ENCODE data around the gene POP4. TPM values are rescaled to one million over a fixed set of nuclear protein-coding genes. Genes with fewer than 3 reads are reported as not detected.
A peak's percentile ranks its signal among the peaks of the same experiment; 100 is the strongest.

Gene POP4
- total and polyA plus RNA-seq, 2 of the 13 experiments (the other 11 are each of a cell fraction or from before 2014, with no cell fraction given) = 32.2 to 84.0 TPM

DNA sequence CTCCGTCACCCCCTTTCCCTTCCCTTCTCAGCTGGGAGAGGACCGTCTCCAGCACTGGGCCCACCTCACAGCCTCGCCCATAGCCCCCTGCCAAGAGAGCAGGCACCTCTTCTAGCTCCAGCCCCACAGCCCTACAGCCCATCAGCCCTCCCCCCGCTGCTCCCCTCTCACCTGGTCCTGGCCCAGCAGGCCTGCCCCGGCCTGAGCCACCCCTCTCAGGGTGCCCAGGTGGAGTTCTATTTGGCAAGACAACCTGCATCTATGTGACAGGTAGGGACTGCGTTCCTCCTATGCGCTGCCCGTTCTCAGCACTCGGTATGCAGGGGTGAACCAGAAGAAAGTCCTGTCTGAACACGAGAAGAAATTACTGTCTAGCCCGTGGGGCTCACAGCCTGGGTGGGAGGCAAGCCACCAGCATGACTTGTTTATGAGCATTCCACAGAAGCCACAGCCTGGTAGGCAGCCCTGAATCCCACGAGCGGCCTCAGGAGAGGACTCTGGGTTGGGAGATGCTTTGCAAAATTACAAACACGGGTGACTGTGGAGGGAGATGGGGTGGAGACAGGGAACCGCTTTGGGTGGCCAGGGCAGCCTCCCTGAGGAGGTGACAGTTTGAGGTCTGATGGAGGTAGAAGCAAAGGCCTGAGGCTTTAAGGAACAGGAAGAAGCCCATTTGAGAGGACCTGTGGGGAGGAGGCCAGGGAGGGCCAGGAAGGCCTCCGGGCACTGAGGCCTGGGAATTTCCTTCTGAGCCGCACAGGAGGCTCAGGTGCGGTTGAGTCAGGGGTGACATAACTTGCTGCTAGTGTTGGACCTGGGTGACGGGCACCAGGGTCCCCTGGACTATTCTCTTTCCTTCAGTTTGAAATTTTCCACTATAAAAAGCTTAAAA lies 58.0 kb downstream of the POP4 start:
- 43% methylated on average over 15 of the region's 19 CpGs for WGBS (ENCODE audit: low lambda C conversion rate)
- peaks cover 51% of the 10 kb centered on the region for H3K4me1 ChIP-seq (ENCODE audit: insufficient read depth, low read length)
- no TSS peak for BruUV-seq (replicated peaks)
- FAIRE-seq (no peak), ATAC-seq (no peak), DNase-seq (ENCODE audit: low spot score) (no peak)
- peaks cover 2% of the 10 kb centered on the region; the same call in 1 of the 2 replicates for H4K20me1 ChIP-seq (ENCODE audit: insufficient read depth, low read length)
- CTCF ChIA-PET (ENCODE audit: low intra/inter-chr PET ratio, low total read pairs) = no interaction called here
- intact Hi-C loops (cut with micrococcal nuclease; ENCODE audit: unreplicated experiment) (loop anchor here (2.0 kb wide), 1 partner anchor 53 kb away; no protein-coding TSS in a partner anchor), in situ Hi-C loops (cut with HindIII; ENCODE audit: extremely low pct_ligation_motif_present, low pct_unique_long_range_greater_than_20kb) (no loop called here)
- TF ChIP-seq ZFY (CRISPR knock-in tag; IDR thresholded peaks at IDR 0.05) = 0 out of 2 replicates have a peak, but pooled peaks have one; percentile 16
- TF ChIP-seq MTA3 (CRISPR knock-in tag; IDR thresholded peaks at IDR 0.05) = no peak
- H3K9ac ChIP-seq (ENCODE audit: insufficient read depth, low read depth, low read length) = no peak overlapping the region
- peak overlapping the region; percentile 91 for H3K4me2 ChIP-seq (ENCODE audit: low read depth, low read length)
- H3K79me2 ChIP-seq (ENCODE audit: insufficient read depth, low read length) = no peaks in the 10 kb centered on the region
- POLR2A ChIA-PET = interaction anchor here (1.4 to 4.1 kb wide), 2 partner anchors 52 to 58 kb away, joined by 7 to 32 read pairs; partner anchors contain the start of gene POP4
- H3K27ac ChIP-seq (ENCODE audit: extremely low read length, insufficient read depth, low read length) = no peak overlapping the region
- H3K9me3 ChIP-seq (ENCODE audit: low read length) = no peaks in the 10 kb centered on the region
- H3K27me3 ChIP-seq (ENCODE audit: control insufficient read depth in 1 of 2, insufficient read depth in 2 of 2, low read length in 2 of 2) = peaks cover 10 to 20% of the 10 kb centered on the region in 2 experiments; a peak in 4 of 5 replicates
- H3K36me3 ChIP-seq (replicated peaks in 1 of 2; ENCODE audit: control insufficient read depth in 1 of 2, insufficient read depth in 2 of 2, low read length in 2 of 2) = no peaks in the 10 kb centered on the region
- H2AFZ ChIP-seq (ENCODE audit: low read length) = no peak overlapping the region
- peak overlapping the region in 1 of 3 experiments; percentile 90; a peak in 2 of 6 replicates for H3K4me3 ChIP-seq (replicated peaks in 1 of 3; ENCODE audit: insufficient read depth in 1 of 3, low read depth in 2 of 3, low read length in 3 of 3)

DNA sequence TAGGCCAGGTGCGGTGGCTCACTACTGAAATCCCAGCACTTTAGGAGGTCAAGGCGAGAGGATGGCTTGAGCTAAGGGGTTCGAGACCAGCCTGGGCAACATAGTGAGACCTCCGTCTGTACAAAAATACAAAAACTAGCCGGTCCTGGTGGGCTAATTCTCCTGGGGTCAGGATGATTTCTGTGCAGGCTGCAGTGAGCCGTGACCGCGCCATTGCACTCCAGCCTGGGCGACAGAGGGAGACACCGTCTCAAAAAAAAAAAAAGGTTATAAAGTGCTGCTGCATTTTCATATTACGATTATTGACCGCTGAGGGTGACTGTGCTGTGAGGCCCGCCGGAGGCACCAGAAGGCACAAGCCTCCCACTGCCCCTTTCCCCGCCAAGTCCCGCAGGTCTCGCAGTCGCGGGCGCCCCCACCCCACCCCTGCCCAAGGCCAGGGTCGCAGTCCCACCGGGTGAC lies 58.7 kb downstream of the POP4 start:
- Histone ChIP-seq H3K79me2 (ENCODE audit: insufficient read depth, low read length) (no peaks in the 10 kb centered on the region), H3K27me3 (ENCODE audit: control insufficient read depth in 1 of 2, insufficient read depth in 2 of 2, low read length in 2 of 2) (peaks cover 10 to 20% of the 10 kb centered on the region in 2 experiments; a peak in 4 of 5 replicates), H4K20me1 (ENCODE audit: insufficient read depth, low read length) (peaks cover 5% of the 10 kb centered on the region; the same call in 1 of the 2 replicates), H3K4me2 (ENCODE audit: low read depth, low read length) (peak overlapping the region; percentile 91), H3K36me3 (replicated peaks in 1 of 2; ENCODE audit: control insufficient read depth in 1 of 2, insufficient read depth in 2 of 2, low read length in 2 of 2) (no peaks in the 10 kb centered on the region), H3K9ac (ENCODE audit: insufficient read depth, low read depth, low read length) (0 out of 2 replicates have a peak overlapping the region, but pooled peaks have one; percentile 33), H3K27ac (ENCODE audit: extremely low read length, insufficient read depth, low read length) (no peak overlapping the region), H3K9me3 (ENCODE audit: low read length) (no peaks in the 10 kb centered on the region), H3K4me1 (ENCODE audit: insufficient read depth, low read length) (peaks cover 54% of the 10 kb centered on the region), H3K4me3 (replicated peaks in 1 of 3; ENCODE audit: insufficient read depth in 1 of 3, low read depth in 2 of 3, low read length in 3 of 3) (peak overlapping the region; percentile 59 to 90 (median 68); a peak in 5 of 6 replicates), H2AFZ (ENCODE audit: low read length) (no peak overlapping the region)
- BruUV-seq (replicated peaks) = no TSS peak
- in situ Hi-C loops (cut with HindIII; ENCODE audit: extremely low pct_ligation_motif_present, low pct_unique_long_range_greater_than_20kb) (no loop called here), intact Hi-C loops (cut with micrococcal nuclease; ENCODE audit: unreplicated experiment) (loop anchor here (2.0 kb wide), 1 partner anchor 54 kb away; no protein-coding TSS in a partner anchor)
- ATAC-seq (peak; percentile 20), FAIRE-seq (no peak), DNase-seq (ENCODE audit: low spot score) (no peak)
- CTCF ChIA-PET (ENCODE audit: low intra/inter-chr PET ratio, low total read pairs) = no interaction called here
- POLR2A ChIA-PET = interaction anchor here (1.2 to 4.1 kb wide), 3 partner anchors 50 to 59 kb away, joined by 4 to 32 read pairs (median 7); partner anchors contain the start of genes C19orf12 and POP4
- 21% methylated on average over 14 of the region's 22 CpGs for WGBS (ENCODE audit: low lambda C conversion rate)
- TF ChIP-seq AKAP8 (CRISPR knock-in tag; IDR thresholded peaks at IDR 0.05) (no peak), MTF1 (CRISPR knock-in tag; IDR thresholded peaks at IDR 0.05) (no peak), NONO (IDR thresholded peaks at IDR 0.05) (no peak), NONO (CRISPR knock-in tag; conservative IDR thresholded peaks at IDR 0.05) (0 out of 2 replicates have a peak, but pooled peaks have one; percentile 2), ZNF678 (CRISPR knock-in tag; IDR thresholded peaks at IDR 0.05) (no peak), ZBTB7B (CRISPR knock-in tag; IDR thresholded peaks at IDR 0.05) (0 out of 2 replicates have a peak, but pooled peaks have one; percentile 1)
- TF ChIP-seq, protein P1, sequence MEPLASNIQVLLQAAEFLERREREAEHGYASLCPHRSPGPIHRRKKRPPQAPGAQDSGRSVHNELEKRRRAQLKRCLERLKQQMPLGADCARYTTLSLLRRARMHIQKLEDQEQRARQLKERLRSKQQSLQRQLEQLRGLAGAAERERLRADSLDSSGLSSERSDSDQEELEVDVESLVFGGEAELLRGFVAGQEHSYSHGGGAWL (CRISPR knock-in tag; IDR thresholded peaks at IDR 0.05) = 0 out of 2 replicates have a peak, but pooled peaks have one; percentile 17
- TF ChIP-seq, protein P2, sequence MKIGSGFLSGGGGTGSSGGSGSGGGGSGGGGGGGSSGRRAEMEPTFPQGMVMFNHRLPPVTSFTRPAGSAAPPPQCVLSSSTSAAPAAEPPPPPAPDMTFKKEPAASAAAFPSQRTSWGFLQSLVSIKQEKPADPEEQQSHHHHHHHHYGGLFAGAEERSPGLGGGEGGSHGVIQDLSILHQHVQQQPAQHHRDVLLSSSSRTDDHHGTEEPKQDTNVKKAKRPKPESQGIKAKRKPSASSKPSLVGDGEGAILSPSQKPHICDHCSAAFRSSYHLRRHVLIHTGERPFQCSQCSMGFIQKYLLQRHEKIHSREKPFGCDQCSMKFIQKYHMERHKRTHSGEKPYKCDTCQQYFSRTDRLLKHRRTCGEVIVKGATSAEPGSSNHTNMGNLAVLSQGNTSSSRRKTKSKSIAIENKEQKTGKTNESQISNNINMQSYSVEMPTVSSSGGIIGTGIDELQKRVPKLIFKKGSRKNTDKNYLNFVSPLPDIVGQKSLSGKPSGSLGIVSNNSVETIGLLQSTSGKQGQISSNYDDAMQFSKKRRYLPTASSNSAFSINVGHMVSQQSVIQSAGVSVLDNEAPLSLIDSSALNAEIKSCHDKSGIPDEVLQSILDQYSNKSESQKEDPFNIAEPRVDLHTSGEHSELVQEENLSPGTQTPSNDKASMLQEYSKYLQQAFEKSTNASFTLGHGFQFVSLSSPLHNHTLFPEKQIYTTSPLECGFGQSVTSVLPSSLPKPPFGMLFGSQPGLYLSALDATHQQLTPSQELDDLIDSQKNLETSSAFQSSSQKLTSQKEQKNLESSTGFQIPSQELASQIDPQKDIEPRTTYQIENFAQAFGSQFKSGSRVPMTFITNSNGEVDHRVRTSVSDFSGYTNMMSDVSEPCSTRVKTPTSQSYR (CRISPR knock-in tag; IDR thresholded peaks at IDR 0.05; ENCODE audit: borderline replicate concordance) = no peak
- TF ChIP-seq, protein P3, sequence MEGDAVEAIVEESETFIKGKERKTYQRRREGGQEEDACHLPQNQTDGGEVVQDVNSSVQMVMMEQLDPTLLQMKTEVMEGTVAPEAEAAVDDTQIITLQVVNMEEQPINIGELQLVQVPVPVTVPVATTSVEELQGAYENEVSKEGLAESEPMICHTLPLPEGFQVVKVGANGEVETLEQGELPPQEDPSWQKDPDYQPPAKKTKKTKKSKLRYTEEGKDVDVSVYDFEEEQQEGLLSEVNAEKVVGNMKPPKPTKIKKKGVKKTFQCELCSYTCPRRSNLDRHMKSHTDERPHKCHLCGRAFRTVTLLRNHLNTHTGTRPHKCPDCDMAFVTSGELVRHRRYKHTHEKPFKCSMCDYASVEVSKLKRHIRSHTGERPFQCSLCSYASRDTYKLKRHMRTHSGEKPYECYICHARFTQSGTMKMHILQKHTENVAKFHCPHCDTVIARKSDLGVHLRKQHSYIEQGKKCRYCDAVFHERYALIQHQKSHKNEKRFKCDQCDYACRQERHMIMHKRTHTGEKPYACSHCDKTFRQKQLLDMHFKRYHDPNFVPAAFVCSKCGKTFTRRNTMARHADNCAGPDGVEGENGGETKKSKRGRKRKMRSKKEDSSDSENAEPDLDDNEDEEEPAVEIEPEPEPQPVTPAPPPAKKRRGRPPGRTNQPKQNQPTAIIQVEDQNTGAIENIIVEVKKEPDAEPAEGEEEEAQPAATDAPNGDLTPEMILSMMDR (CRISPR knock-in tag; IDR thresholded peaks at IDR 0.05) = peak; percentile 42; the same call in 1 of the 2 replicates
